T1000 (cell line): ENCODE measurements around the gene KIFBP.

Experiments
- DNase-seq: peaks from one replicate; lab custom pipeline; 2025; ENCODE audit warnings: mixed read lengths; lab: John Stamatoyannopoulos, UW

KIFBP gene

DNA sequence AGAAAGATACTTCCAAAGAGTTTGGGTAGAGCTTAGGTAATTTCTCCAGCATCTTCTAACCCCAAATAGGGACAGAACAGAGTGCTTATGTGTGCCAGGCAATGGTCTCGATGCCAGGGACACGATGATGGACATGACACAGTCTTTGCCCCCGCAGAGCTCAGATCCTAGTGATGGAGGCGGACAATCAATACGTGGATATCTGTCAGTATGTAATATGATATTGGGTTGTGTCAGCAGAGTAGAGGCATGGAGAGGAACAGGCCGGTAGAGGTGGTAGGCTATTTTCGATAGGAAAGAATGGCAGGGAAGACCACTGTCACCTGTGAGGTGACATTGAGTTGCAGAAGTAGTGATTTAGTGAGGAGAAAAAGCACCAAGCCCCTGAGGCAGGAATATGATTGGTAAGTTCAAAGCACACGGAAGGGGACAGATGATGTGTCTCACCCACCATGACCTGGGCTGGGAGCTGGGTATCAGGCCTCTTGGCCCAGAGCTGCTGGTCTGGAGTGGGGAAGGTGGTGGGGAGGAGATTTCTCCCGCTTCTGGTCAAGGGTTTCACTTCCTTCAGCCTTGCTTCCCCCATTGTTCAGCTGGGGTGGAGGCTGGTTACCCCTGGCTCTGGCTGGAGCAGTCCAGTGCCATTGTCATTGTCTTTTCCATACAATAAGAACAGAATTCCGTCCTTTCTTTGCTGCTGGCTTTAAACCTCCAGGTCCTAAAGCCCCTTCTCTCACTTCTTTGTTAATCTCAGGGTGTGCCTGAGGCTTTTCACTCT is 63.3 kb downstream of the KIFBP start:
- no peak for DNase-seq

DNA sequence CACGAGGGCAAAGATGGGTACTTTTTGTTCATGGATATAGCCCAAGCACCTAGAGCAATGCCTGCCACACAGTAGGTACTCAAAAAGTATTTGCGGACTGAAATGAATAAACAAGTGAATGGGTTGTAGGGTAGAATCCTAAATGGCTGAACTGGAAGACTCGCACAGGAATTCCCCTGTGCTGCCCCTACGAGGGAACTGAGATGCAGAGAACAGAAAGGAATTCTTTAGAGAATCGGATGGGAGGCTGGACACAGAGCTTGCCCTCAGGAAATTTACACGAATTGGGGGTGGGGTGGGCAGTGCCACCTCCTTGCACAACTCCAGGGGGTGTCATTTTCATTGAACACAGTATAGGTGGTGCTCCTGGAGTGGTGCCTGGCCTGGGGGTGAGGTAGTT is 64.1 kb downstream of the KIFBP start:
- no peak for DNase-seq

DNA sequence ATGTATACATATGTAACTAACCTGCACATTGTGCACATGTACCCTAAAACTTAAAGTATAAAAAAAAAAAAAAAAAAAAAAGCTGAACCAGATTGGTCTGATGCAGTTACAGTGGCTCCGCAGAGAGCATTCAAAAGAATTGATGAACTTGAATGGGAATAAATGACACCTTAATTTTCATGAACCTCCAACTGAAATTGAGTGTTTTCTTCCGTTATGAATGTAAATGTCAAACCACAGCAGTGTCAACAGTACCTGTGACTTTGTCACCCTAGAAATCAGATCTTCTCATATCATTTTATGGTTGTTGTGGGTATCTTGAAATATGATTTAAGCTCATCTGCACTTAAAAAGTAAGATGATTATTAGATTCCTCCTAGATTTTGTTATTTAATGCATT is 66.6 kb downstream of the KIFBP start:
- no peak for DNase-seq

DNA sequence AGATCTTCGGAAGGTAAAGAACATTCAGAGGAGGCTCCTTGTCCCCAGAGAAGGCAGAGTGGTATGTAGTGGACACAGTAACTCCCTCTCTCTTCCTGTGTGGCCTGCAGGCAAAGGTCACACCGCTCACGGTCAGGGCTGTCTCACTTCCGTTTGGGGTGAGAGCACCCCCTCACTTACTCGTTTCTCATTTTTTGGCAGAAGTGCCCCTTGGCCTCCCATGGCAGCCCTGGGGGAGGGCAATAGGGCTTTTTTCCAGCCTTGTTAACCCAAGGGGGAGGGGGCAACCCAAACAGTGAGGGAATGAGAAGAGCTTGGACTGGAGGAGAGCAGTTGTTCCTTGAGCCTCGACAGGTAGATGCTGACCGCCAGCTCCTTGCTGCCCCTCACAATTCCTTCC is 67.5 kb downstream of the KIFBP start:
- DNase-seq, result no peak

DNA sequence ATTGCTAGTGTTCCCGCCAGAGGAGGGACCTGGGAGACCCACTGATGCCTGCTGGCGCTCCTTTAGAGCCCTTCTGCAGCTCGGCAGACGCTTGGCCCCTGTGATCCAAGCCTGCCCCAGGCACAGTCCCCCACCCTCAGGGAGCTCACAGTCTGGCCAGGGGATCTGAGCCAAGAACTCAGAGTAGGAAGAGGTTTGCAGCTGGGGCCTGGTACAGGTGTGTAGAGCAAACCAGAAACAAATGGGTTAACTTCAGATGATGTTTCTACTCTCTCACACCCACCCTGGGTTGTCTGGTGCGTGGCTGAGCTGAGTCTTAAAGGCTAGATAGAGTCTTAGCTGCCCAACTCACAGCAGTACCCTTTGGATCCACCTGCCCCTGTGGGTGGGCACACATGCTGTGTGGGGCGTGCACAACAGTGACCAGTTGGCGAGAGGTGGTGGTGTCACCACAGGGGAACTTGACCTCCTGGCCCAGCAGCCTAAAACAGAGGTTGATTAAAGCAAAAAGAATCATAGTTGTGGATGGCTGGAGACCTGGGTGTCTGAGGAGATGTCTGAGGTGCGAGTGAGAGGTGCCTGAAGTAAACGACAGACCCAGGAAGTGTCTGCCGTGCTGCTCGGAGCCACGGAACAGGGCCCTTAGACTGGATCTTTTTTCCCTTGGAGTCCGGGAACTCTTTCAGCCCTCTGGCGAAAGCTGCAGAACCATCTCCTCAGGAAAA is 68.1 kb downstream of the KIFBP start:
- DNase-seq, result no peak

DNA sequence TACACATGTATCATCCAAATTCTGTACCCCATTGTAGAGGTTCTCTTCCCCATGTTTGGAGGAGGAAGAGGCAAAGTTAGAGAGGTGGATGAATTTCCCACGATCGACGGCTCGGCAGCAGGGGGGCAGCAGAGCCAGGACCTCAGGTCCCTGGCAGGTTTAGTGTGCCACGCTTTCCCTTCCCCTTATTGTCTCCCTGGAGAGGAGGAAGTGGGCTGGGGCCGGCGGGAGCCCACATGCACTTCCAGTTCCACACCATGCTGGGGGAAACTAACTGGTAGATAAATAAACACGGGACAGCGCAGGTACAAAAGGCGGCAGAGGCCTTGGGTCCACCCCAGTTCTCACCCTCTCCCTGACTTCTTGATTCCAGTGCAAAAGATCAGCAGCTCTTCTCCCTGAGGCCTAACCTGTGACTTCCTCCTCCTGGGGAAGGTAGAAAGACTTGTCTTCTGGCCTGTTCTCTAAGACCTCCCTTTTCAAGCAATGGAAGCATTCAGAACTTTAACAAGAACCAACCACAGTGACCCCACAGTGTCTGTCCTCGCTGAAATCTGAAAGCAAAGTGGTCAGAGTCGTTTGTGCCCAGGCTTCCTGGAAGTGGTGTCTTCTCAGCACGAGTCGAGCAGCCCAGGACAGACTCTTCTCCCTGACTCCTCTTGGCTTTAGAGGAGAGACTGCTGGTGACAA is 68.8 kb downstream of the KIFBP start:
- no peak for DNase-seq

DNA sequence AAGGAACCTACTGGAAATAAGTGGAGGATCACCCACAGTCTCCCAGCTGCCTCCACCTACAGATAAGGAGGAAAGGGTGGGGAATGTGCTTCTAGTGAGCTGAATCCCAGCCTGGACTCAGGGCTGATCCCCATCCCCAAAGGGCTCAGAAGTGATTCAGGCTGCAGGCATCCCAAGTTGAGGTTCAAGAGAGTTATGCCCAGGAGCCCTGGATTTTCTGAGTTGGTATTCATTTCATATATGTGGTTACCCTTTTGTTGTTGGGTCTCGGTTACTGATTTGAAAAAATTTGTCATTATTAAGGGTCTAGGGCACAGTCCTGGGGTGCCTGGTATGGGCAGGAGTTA is 69.3 kb downstream of the KIFBP start:
- peak; percentile 47 for DNase-seq

DNA sequence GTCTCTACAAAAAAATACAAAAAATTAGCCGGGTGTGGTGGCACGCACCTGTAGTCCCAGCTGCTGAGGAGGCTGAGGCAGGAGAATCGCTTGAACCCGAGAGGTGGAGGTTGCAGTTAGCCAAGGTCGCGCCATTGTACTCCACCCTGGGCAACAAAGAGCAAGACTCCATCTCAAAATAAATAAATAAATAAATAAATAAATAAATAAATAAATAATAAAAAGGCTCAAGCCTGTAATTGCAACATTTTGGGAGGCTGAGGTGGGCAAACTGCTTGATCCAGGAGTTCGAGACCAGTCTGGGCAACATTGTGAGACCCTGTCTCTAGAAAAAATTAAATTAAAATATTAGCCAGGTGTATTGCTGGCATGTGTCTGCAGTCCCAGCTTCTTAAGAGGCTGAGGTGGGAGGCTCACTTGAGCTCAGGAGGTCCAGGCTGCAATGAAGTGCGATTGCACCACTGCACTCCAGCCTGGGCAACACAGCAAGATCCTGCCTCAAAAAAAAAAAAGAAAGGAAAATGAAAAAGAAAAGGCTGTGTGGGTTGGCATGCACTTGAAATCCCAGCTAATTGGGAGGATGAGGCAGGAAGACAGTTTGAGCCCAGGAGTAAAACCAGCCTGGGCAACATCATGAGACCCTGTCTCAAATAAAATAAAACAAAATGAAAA is 71.7 kb downstream of the KIFBP start:
- no peak for DNase-seq

DNA sequence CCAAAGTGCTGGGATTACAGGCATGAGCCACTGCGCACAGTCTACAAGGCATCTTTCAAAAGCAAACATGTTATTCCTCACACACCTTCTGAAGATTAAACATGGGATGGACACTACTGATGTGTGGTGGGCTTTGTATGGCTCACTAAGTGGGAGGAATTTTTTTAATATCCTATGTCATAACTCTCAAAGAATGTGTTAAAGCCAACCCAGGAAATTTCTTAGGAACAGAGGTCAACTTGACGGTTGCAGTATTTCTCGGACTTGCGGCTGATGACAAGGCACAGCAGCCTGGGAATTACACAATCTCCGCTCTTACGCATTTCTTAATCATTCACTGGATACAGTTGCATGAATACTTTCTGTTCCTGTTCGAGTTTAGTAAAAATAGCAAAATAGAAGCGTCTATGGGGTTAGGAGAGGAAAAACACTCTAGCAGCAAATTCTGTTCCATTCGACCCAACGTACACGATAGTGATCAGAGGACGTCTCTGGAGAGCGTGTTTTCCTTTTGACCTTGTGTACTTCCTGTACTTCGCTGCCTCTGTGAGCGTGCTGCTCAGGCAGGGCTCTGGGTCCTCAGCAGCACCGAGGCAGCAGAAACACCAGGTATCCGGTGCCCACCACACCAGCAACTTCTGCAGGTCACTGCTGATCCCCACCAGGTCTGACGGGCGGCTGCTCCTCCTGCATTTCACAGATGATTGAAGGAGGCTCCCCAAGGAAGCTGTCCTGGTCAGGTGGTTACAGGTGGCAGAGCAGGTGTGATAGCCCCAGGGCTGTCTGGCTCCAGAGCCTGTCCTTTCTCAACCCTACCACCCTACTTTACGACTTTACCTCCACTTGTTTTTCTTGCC is 72.9 kb downstream of the KIFBP start:
- peak; percentile 69 for DNase-seq

DNA sequence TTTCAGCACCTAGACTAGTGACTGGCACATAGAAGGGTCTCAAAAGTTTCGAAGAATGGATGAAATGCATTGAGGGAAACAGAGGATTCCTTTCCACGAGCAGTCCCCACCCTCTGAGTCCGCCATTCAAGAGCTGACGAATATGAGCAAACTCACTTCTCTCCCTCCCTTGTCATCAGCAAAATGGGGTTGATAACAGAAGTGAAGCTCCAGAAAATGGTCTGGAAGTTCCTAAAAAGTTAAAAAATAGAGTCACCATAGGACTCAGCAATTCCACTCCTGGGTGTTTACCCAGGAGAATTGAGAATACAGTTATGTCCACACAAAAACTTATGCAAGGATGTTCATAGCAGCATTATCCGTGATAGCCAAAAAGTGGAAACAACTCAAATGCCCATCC is 74.3 kb downstream of the KIFBP start:
- no peak for DNase-seq

DNA sequence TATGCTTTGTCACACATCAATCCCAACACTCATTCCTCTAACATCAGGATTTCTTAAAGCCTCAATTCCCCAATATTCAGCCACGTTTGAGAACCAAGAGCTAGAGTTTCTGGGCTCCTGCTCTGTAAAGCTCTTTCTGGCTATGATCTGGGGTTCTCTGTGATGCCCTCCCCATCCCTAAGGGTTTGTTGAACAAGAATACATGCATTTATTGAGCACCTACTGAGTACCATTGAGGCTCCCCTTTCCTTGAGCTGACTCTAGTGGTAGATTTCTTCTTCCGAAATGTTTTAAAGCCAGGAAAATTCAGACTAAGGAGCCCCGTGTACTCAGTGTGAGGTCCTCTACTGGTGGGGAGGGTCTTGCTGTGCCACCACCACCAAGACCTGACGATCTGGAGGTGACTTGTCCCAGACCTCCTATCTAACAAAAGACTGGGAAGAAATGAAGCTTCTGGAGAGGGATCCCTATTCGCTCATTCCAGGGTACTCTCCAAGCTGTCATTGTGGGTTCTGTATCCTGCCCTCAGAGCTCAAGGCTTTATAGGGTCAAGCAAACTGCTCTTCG is 76.2 kb downstream of the KIFBP start:
- DNase-seq, result no peak

DNA sequence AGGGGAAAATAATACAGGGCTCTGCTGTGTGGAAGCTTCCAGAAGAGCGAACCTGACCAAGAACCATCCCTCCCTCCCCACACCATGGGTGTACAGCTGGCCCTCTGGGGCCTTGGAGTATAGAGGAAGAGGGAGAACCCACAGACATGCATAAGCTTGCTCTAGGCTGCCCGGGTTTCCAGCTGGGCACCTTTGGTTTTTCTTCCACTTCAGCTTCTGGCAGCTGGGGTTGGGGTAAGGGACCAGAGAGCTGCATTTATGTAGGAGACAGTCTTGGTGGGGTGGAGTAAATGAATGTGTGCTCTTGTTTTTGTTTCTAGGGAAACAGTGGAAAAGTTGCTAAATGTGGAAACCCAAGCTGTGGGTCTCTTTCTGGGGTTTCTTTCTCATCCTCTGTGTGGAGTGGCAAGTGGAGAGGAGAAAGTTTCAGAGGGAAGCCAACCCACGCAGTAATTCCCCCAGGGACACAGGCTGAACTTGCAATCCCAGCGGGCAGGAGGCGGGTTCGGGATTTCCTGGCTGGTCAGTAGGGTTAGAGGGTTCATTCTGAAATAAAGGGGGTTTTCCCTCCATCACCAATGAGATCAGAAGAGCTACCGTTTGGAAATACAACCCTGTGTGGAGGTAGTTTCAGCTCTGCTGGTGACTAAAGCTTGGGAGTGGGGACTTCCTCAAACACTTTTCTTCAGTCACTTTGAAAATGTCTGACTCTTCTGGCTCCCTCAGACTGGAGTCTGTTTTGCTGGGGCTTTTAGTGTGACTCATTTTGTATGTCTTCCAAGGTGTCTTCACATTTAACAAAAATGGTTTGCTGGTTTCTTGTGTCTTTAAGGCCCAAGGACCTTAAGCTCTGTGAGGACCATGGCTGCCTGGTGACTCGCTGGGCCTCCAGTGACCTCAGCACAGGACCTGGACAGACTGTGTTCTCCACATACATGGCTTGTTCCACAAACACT is 77.1 kb downstream of the KIFBP start:
- DNase-seq, result no peak
